OCI-M1 (cell line): ENCODE results near the gene LILRB5.
"Not testable (repeated sequence)": the region's sequence is repeated elsewhere in the genome, so short reads cannot be mapped to it uniquely, and the experiment has no call there.

ENCODE experiments used
- DNase-seq: peaks from one replicate; lab custom pipeline; 2025; lab: John Stamatoyannopoulos, UW

LILRB5 gene

GRCh38 chr19:54275951-54276350, 18.9 kb upstream of the LILRB5 start:
- DNase-seq: no peak

DNA sequence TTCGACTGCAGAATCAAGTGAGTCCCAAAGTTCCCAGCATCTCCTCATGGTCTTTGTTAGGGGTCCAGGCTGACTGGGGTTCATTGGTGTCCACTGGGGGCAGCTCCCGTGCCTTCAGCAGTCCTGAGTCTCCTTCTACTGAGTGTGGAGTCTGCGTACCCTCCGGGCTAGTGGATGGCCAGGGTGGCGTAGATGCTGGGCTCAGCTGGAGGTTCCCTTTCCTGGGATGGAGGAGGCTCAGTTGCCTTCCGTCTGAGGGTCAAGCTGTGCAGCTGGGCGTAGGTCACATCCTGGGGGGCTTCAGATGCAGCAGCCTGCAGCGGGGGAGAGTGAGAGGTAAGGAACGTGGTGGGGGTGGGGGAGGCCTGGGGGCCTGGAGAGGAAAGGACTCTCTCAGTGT, 17.4 kb upstream of the LILRB5 start:
- DNase-seq: not testable (repeated sequence)

DNA sequence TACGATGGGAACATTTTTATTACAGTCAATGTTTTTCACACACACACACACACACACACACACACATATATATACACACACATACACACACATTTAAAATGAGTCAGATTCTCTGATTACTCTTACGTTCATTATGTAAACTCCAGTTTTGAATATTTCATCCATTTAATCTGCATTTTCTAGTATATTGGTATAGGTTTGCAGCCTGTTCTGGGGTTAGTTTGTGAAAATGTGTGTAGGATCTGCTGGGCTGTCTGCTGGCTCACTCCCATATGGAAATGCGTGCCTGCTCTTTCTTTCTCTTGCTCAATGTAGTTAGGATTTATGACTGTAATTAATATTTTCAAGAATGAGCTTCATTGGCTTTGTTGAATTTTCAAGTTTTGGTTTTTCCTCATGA, 16.7 kb upstream of the LILRB5 start:
- no peak for DNase-seq

DNA sequence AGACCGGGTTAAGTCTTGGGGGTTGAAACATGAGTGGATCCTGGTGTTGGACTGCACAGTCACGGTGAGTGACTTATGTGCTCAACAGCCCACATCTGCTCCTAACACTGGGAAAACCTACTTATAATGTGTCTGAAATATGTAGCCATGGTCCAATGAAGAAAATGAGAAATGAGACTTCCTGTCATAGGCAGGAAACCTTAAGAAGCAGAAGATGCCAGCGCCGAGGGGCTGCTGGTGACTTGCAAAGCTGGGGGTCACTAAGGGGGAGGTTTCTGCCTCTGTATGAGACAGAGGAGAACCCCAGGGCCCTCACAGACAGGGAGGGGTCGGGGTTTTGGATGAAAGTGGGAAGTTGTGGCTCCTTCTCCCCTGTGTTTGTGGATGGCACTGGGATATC, 15.1 kb upstream of the LILRB5 start:
- DNase-seq: not testable (repeated sequence)

- DNase-seq: not testable (repeated sequence)
Observed at GRCh38 chr19:54271587-54271986, 14.5 kb upstream of the LILRB5 start.

DNA sequence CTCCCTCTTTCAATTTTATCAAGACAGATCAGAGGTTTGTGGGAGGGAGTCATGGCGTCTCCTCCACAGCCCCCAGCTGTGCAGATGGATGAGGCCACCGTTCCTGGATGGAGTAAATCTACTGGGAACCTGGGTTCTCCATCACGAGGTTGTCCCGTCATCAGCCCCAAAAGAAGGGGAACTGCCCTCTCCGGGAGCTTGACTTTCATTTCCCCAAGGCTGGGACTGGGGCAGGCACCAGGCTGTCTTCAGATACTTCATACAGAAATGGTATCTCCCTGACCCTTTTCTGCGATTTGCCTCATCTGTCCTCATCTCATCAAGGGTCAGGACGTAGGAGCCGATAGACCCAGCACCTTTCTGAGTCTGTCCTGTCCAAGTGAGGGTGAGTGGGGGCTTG, 14.0 kb upstream of the LILRB5 start:
- DNase-seq: no peak

DNA sequence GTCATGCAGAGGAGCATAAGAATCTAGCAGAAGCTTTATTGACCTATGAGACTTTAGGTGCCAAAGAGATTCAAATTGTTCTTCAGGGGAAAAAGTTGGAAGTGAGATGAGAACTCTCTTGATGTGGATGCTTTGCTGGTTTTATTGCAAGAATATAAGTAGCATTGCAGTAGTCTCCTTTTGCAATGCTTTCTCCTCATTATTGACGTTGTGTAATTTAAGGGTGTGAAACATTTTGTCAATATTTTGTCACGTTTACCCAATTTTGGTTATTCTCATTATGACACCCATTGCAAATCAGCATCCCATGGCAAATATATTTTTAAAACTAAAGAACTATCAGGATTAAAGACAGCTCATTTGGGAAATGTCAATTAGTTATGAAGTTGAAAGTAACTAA, 11.9 kb upstream of the LILRB5 start:
- DNase-seq: no peak

DNA sequence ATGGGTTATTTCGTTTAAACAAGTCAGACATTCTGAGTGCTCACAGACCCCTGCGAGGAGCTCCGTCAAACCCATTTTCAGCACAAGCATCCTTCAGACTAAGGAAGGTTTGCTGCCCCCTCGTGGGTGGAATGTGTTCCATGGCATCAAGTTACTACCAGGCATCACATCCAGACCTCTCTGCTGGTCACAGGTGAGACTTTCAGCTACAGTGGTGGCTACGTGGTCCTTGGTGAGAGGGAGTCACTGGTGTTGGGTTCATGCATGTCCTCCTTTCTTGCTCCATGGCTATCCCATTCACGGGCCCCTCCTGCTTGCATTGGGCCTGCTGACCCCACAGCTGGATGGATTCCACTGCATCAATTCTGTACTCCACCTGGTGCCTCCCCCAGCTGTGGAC, 9.1 kb upstream of the LILRB5 start:
- DNase-seq: peak; percentile 82

DNA sequence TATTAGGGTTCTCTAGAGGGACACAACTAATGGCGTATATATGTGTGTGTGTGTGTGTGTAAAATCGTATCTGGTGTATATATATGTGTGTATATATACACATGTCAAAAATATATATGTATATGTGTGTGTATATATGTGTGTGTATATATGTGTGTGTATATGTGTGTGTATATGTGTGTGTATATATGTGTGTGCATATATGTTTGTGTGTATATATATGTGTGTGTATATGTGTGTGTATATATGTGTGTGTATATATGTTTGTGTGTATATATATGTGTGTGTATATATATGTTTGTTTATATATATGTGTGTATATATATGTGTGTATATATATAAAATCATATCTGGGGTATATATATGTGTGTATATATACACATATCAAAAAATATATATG, 5.4 kb upstream of the LILRB5 start:
- DNase-seq: no peak

GRCh38 chr19:54262066-54262465, 5.0 kb upstream of the LILRB5 start:
- DNase-seq: no peak

DNA sequence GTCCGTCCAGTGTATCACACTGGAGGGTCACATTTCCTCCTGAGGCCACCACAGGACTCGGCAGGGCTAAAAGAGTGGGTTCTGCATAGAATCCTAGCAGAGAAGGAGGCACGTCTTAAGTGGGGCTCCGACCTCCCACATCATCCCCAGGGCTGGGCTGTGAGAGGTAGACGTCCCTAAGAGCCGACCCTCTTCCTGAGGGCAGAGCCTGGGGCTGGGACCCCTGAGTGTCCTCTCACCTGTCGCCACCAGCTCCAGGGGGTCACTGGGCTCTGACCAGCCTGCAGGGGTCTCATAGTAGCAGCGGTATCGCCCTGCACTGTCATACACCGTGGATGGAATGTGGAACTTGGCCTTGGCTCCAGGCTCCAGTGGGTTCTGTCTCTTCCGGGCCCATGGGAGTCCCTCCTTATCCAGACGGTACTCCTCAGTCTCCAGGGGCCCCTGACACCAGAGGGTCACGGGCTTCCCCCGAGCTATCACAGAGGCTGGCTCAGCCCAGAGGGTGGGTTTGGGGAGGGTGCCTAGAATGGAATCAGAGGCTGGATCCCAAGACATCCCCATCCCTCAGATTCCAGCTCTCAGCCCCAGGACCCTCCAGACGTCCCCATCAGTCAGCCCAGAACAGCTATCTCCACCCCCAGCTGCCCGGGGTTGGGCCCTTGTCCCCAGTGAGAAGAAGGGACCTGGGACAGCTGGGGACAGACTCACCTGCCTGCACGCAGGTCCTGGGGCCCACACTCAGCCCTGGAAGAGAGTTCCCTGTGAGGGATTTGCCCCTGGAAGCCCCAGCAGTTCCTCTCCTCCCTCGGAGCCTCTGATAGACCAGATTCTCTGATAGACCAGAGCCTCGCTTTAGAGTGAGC, 590 bp downstream of the LILRB5 start:
- no peak for DNase-seq

DNA sequence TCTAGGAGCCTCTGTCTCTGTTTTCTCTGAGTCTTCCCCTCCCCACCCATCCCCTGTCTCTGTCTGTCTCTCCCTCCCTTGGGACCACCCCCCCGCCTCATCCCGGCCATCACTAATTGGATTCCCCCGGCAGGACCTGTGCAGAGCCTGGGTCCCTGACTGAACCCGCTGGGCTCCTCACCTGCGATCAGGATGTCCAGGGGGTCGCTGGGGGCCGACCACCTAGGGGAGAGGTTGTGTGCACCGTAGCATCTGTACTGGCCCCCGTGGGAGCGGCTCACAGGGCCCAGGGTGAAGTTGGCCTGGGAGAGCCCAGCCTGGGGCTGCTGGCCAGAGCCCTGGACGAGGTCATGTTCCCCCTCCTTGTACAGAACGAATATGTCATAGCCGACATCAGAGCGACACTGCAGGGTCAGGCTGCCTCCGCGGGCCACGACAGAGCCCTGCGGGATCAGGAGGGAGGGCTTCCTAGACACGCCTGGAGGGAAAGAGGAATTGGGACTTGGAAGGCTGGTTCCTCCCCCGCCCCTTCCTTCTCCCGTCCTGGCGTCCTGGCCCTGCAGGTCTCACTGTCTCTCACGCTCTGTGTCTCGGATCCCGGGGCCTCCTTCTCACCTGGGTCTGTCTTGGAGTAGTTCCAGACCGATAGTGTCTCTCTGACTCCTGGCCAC, 1.8 kb downstream of the LILRB5 start:
- DNase-seq: no peak

DNA sequence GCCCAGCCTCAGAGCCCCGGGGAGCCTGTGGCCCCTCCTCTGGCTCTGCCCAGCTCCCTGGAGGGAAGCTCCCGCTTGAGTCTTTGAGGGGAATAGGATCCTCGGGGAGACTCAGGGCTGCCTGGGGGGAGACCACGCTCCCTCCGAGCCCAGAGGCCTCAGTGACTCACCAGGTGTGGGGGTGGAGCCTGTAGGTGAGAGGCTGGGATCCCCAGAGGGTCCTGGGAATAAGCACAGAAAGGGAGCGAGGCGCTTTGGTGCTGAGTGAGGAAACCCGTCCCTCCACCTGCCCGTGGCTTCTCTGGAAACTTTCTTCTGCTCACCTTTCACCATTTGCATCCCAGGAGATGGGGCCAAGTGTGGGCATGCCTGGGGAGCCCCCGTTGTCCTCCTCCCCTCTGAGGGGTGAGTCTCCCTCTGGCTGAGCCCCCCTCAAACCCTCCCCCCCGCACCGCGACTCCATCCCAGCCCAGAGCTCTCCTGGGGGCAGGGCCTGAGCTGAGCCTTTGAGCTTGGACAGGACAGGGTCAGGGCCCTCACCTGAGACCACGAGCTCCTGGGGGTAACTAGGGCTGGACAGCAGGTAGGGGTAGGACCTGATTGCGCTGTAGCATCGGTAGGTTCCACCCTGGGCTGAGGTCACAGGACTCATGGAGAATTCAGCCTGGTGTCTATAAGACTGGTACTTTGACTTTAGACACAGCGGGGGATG, 2.7 kb downstream of the LILRB5 start:
- DNase-seq: peak; percentile 7

GRCh38 chr19:54253331-54254194, 3.5 kb downstream of the LILRB5 start:
- DNase-seq: no peak

DNA sequence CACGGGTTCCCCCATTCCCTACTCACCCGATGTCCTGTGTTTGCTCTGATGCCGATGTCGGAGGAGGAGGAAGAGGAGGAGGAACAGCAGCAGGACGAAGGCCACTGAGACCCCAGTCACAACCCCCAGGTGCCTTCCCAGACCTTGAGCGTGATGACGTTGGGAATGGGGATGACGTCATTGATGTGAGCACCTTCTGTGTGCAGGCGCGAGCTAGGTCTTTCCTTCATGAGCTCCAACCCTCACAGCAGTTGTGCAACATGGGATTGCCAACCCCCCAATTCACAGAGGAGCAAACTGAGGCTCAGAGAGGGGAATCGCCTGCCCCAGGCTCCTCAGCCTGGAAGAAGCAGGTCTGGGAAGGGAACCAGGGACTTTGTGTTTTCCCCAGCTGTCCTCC, 4.2 kb downstream of the LILRB5 start:
- no peak for DNase-seq

GRCh38 chr19:54252243-54252642, 4.8 kb downstream of the LILRB5 start:
- no peak for DNase-seq

GRCh38 chr19:54248016-54248601, 9.0 kb downstream of the LILRB5 start:
- no peak for DNase-seq

- DNase-seq: no peak
Observed at GRCh38 chr19:54247106-54247930, 9.8 kb downstream of the LILRB5 start.

GRCh38 chr19:54245936-54246335, 11.1 kb downstream of the LILRB5 start:
- no peak for DNase-seq

DNA sequence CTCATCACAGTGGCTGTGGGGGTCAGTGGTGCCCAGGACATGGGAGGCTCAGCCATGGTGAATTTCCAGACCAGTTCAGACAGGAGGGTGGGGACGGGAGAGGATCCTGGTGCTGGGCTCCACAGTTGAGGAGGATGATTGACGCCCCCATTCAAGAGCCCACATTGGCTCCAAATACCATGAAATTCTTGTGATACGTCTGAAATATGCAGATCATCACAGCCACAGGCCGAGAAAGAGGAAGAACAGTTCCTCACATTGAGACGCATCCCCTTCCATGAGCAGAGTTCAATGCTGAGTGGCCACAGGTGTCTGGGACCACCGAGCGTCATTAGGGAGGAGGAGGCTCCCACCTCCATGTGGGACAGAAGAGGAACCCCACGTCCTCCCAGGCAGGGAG, 13.3 kb downstream of the LILRB5 start:
- peak; percentile 20 for DNase-seq

GRCh38 chr19:54242646-54243045, 14.4 kb downstream of the LILRB5 start, which contains the start of gene LILRA6:
Gene LILRA6, minus strand, starts transcription at chr19:54242790.
- DNase-seq: not testable (repeated sequence)
